Body of pancreas (tissue), 4 donors: ENCODE measurements around the gene IP6K3. TPM values are rescaled to one million over a fixed set of nuclear protein-coding genes. Genes with fewer than 3 reads are reported as not detected.

Experiments used
- ATAC-seq: fragments of 150-250 bp; one replicate; pipeline ENCODE4 v1.9.1; 2016
- DNase-seq, 4 donors: peaks; one replicate each; pipeline ENCODE4 v3.0.0-alpha.2; 2019
- H3K27ac ChIP-seq, 4 donors: fragments of 200-600 bp; sonication (generic); 1 replicate in 3 of 4; 2 replicates in 1 of 4; pipeline versions ENCODE4 v1.5.1 to v1.6.1; 2016 to 2019; ENCODE audit warnings: mild to moderate bottlenecking in 1 of 4, mixed read lengths in 1 of 4, moderate library complexity in 1 of 4
- H3K27me3 ChIP-seq, 2 donors: fragments of 200-600 bp; sonication (generic); one replicate each; pipeline ENCODE4 v1.6.0; 2016; ENCODE audit warnings: mild to moderate bottlenecking in 1 of 2
- H3K36me3 ChIP-seq, 2 donors: fragments of 200-600 bp; sonication (generic); replicated peaks in 1 of 2; 2 replicates each; pipeline ENCODE4 v1.5.1; 2016; ENCODE audit warnings: low read depth in 2 of 2; ENCODE audit not compliant: insufficient read depth in 1 of 2
- H3K4me1 ChIP-seq: fragments of 200-600 bp; sonication (generic); one replicate; pipeline ENCODE4 v1.6.0; 2016
- H3K4me3 ChIP-seq, 2 donors: fragments of 200-600 bp; sonication (generic); 1 replicate in 1 of 2; 2 replicates in 1 of 2; pipeline ENCODE4 v1.5.1; 2016 to 2019
- H3K9me3 ChIP-seq, 3 donors: fragments of 200-600 bp; sonication (generic); 1 replicate in 2 of 3; 2 replicates in 1 of 3; pipeline ENCODE4 v1.5.1; 2016
- CTCF ChIP-seq, 7 experiments: fragments of 450-650 bp in 4 of 7; fragments of 200-600 bp in 3 of 7; sonication (generic) in 3 of 7; IDR thresholded peaks; one replicate each; pipeline ENCODE4 v1.5.1; 2016 to 2019; ENCODE audit warnings: antibody characterized with exemption in 7 of 7
- POLR2A ChIP-seq, 3 donors: fragments of 450-650 bp; IDR thresholded peaks; one replicate each; pipeline ENCODE4 v1.6.1; 2016; ENCODE audit warnings: antibody characterized with exemption in 3 of 3, mild to moderate bottlenecking in 2 of 3
- WGBS, 2 donors: methylation state at CpG; one replicate each; pipeline ENCODE4 v1.1.5; 2017; 5-methylcytosine and 5-hydroxymethylcytosine counted together
- intact Hi-C: fragments of 100-400 bp; cut with DNase I; formaldehyde crosslinking; loops from one replicate; pipeline ENCODE4 v1.15.1; 2023
- total RNA-seq, 2 donors: library from RNA; depleted of rRNA; stranded (reverse); fragments of >200 nt; gene quantifications; one replicate each; pipeline ENCODE4 v1.1.0, GENCODE V29; 2016

IP6K3 gene
- total RNA-seq, 2 donors from 2014 or later = not detected

- H3K27ac ChIP-seq = no peak overlapping the region
- H3K4me3 ChIP-seq = no peak overlapping the region
- WGBS, 2 donors = 21 to 25% methylated on average over 7 of the region's 7 CpGs
- no peaks in the 10 kb centered on the region for H3K9me3 ChIP-seq
- peaks cover 28% of the 10 kb centered on the region for H3K4me1 ChIP-seq
- intact Hi-C loops = loop anchor here (5.0 to 10.0 kb wide), 3 partner anchors 61 to 384 kb away; partner anchors contain the start of gene BAK1
- peak; percentile 77 for ATAC-seq
- TF ChIP-seq CTCF (IDR thresholded peaks at IDR 0.05) = peak; percentile 65 to 84 (median 78)
- no peak for TF ChIP-seq POLR2A (IDR thresholded peaks at IDR 0.05)
- DNase-seq = peak; percentile 83 to 91 (median 87)
- peaks cover 0 to 5% of the 10 kb centered on the region in 2 donors for H3K36me3 ChIP-seq
- H3K27me3 ChIP-seq = no peaks in the 10 kb centered on the region
These were observed 22.0 kb upstream of the IP6K3 start for GRCh38 chr6:33768644-33769120.

- WGBS, 2 donors = 66 to 73% methylated on average over 11 of the region's 11 CpGs
- no peaks in the 10 kb centered on the region for H3K36me3 ChIP-seq
- ATAC-seq = no peak
- H3K4me1 ChIP-seq = peaks cover 27% of the 10 kb centered on the region
- no peak overlapping the region for H3K27ac ChIP-seq
- no peak overlapping the region for H3K4me3 ChIP-seq
- intact Hi-C loops = loop anchor here (5.0 to 10.0 kb wide), 3 partner anchors 60 to 385 kb away; partner anchors contain the start of gene BAK1
- no peaks in the 10 kb centered on the region for H3K9me3 ChIP-seq
- no peaks in the 10 kb centered on the region for H3K27me3 ChIP-seq
- TF ChIP-seq CTCF (IDR thresholded peaks at IDR 0.05) (no peak), POLR2A (IDR thresholded peaks at IDR 0.05) (no peak)
- no peak for DNase-seq
These were observed 20.5 kb upstream of the IP6K3 start for GRCh38 chr6:33766921-33767907.

- no peaks in the 10 kb centered on the region for H3K9me3 ChIP-seq
- no peak overlapping the region for H3K4me3 ChIP-seq
- no peak overlapping the region for H3K27ac ChIP-seq
- no peak for TF ChIP-seq CTCF (IDR thresholded peaks at IDR 0.05)
- H3K36me3 ChIP-seq = no peaks in the 10 kb centered on the region
- no peak for DNase-seq
- ATAC-seq = no peak
- H3K27me3 ChIP-seq = no peaks in the 10 kb centered on the region
- intact Hi-C loops = loop anchor here (5.0 to 10.0 kb wide), 3 partner anchors 58 to 387 kb away; partner anchors contain the start of gene BAK1
- H3K4me1 ChIP-seq = peaks cover 16% of the 10 kb centered on the region
- WGBS, 2 donors = 89 to 91% methylated on average over 8 to 9 of the region's 9 CpGs
These were observed 18.7 kb upstream of the IP6K3 start for GRCh38 chr6:33765368-33765767.

- Histone ChIP-seq H3K4me1 (peaks cover 14% of the 10 kb centered on the region), H3K4me3 (no peak overlapping the region), H3K9me3 (no peaks in the 10 kb centered on the region), H3K36me3 (no peaks in the 10 kb centered on the region), H3K27me3 (no peaks in the 10 kb centered on the region), H3K27ac (no peak overlapping the region)
- TF ChIP-seq CTCF (IDR thresholded peaks at IDR 0.05) (no peak), POLR2A (IDR thresholded peaks at IDR 0.05) (no peak)
- DNase-seq (no peak), ATAC-seq (no peak)
- WGBS, 2 donors = 62 to 76% methylated on average over 2 of the region's 2 CpGs
- intact Hi-C loops = loop anchor here (10.0 kb wide), 1 partner anchor 179 kb away; the partner anchor contains the start of gene BAK1
These were observed 17.3 kb upstream of the IP6K3 start for GRCh38 chr6:33764036-33764435.
